Mucosa of stomach (tissue), 1 donor: ENCODE results near the gene EXOC3L4.

Experiments
- H3K27me3 ChIP-seq: one replicate; pipeline ENCODE4 v1.7.0; 2013; ENCODE audit warnings: mild to moderate bottlenecking, low read length; ENCODE audit not compliant: control insufficient read depth, insufficient read depth
- H3K36me3 ChIP-seq: one replicate; pipeline ENCODE4 v1.7.0; 2013; ENCODE audit warnings: low read length; ENCODE audit not compliant: control insufficient read depth, insufficient read depth
- H3K4me1 ChIP-seq: one replicate; pipeline ENCODE4 v1.7.0; 2013; ENCODE audit warnings: mild to moderate bottlenecking, low read length; ENCODE audit not compliant: control insufficient read depth, insufficient read depth
- H3K4me3 ChIP-seq: one replicate; pipeline ENCODE4 v1.7.0; 2013; ENCODE audit warnings: low read length
- H3K9ac ChIP-seq: one replicate; pipeline ENCODE4 v1.7.0; 2013; ENCODE audit warnings: mild to moderate bottlenecking, low read length, moderate library complexity
- H3K9me3 ChIP-seq: one replicate; pipeline ENCODE4 v1.7.0; 2013; ENCODE audit warnings: mild to moderate bottlenecking, low read length, moderate library complexity; ENCODE audit not compliant: control insufficient read depth
- donor health status: Pancreatic carcinoma.

The EXOC3L4 gene

GRCh38 chr14:103061482-103061976 is 33.0 kb upstream of the EXOC3L4 start:
- Histone ChIP-seq H3K4me3 (no peak overlapping the region), H3K4me1 (peaks cover 20% of the 10 kb centered on the region), H3K9ac (no peak overlapping the region), H3K27me3 (no peaks in the 10 kb centered on the region), H3K9me3 (no peaks in the 10 kb centered on the region), H3K36me3 (no peaks in the 10 kb centered on the region)

- no peaks in the 10 kb centered on the region for H3K9me3 ChIP-seq
- H3K9ac ChIP-seq: no peak overlapping the region
- no peak overlapping the region for H3K4me3 ChIP-seq
- no peaks in the 10 kb centered on the region for H3K36me3 ChIP-seq
- H3K27me3 ChIP-seq: no peaks in the 10 kb centered on the region
- H3K4me1 ChIP-seq: peaks cover 33% of the 10 kb centered on the region
Observed at GRCh38 chr14:103064436-103064835, 30.1 kb upstream of the EXOC3L4 start.

GRCh38 chr14:103064978-103065377 is 29.5 kb upstream of the EXOC3L4 start:
- H3K9ac ChIP-seq: no peak overlapping the region
- H3K27me3 ChIP-seq: no peaks in the 10 kb centered on the region
- H3K4me3 ChIP-seq: no peak overlapping the region
- H3K9me3 ChIP-seq: no peaks in the 10 kb centered on the region
- H3K4me1 ChIP-seq: peaks cover 30% of the 10 kb centered on the region
- H3K36me3 ChIP-seq: no peaks in the 10 kb centered on the region

GRCh38 chr14:103065861-103066260 is 28.7 kb upstream of the EXOC3L4 start:
- no peaks in the 10 kb centered on the region for H3K36me3 ChIP-seq
- no peaks in the 10 kb centered on the region for H3K27me3 ChIP-seq
- no peak overlapping the region for H3K9ac ChIP-seq
- no peak overlapping the region for H3K4me3 ChIP-seq
- peaks cover 37% of the 10 kb centered on the region for H3K4me1 ChIP-seq
- H3K9me3 ChIP-seq: no peaks in the 10 kb centered on the region

- no peaks in the 10 kb centered on the region for H3K36me3 ChIP-seq
- H3K4me3 ChIP-seq: no peak overlapping the region
- peaks cover 42% of the 10 kb centered on the region for H3K4me1 ChIP-seq
- H3K9me3 ChIP-seq: no peaks in the 10 kb centered on the region
- H3K27me3 ChIP-seq: no peaks in the 10 kb centered on the region
- no peak overlapping the region for H3K9ac ChIP-seq
Observed at GRCh38 chr14:103066399-103066798, 28.1 kb upstream of the EXOC3L4 start.

- H3K27me3 ChIP-seq: no peaks in the 10 kb centered on the region
- H3K36me3 ChIP-seq: no peaks in the 10 kb centered on the region
- H3K9ac ChIP-seq: peak overlapping the region; percentile 40
- H3K4me3 ChIP-seq: no peak overlapping the region
- H3K4me1 ChIP-seq: peaks cover 52% of the 10 kb centered on the region
- no peaks in the 10 kb centered on the region for H3K9me3 ChIP-seq
Observed at GRCh38 chr14:103067231-103067954, 27.1 kb upstream of the EXOC3L4 start.

- no peaks in the 10 kb centered on the region for H3K36me3 ChIP-seq
- peaks cover 63% of the 10 kb centered on the region for H3K4me1 ChIP-seq
- no peak overlapping the region for H3K9ac ChIP-seq
- no peaks in the 10 kb centered on the region for H3K27me3 ChIP-seq
- H3K9me3 ChIP-seq: no peaks in the 10 kb centered on the region
- H3K4me3 ChIP-seq: no peak overlapping the region
Observed at GRCh38 chr14:103068351-103069073, 26.0 kb upstream of the EXOC3L4 start.

- no peaks in the 10 kb centered on the region for H3K27me3 ChIP-seq
- H3K9ac ChIP-seq: no peak overlapping the region
- H3K4me1 ChIP-seq: peaks cover 82% of the 10 kb centered on the region
- no peaks in the 10 kb centered on the region for H3K9me3 ChIP-seq
- no peak overlapping the region for H3K4me3 ChIP-seq
- no peaks in the 10 kb centered on the region for H3K36me3 ChIP-seq
Observed at GRCh38 chr14:103070263-103070885, 24.2 kb upstream of the EXOC3L4 start.

GRCh38 chr14:103070971-103071542 is 23.5 kb upstream of the EXOC3L4 start:
- Histone ChIP-seq H3K27me3 (no peaks in the 10 kb centered on the region), H3K9ac (no peak overlapping the region), H3K4me3 (no peak overlapping the region), H3K9me3 (no peaks in the 10 kb centered on the region), H3K4me1 (peaks cover 82% of the 10 kb centered on the region), H3K36me3 (no peaks in the 10 kb centered on the region)

GRCh38 chr14:103071544-103072251 is 22.8 kb upstream of the EXOC3L4 start:
- peaks cover 75% of the 10 kb centered on the region for H3K4me1 ChIP-seq

GRCh38 chr14:103072595-103073366 is 21.7 kb upstream of the EXOC3L4 start:
- H3K4me1 ChIP-seq: peaks cover 67% of the 10 kb centered on the region
- no peak overlapping the region for H3K9ac ChIP-seq

More at GRCh38 chr14:103071544-103072251, 22.8 kb upstream of the EXOC3L4 start:
- no peak overlapping the region for H3K4me3 ChIP-seq
- no peaks in the 10 kb centered on the region for H3K9me3 ChIP-seq
- H3K27me3 ChIP-seq: no peaks in the 10 kb centered on the region
- no peak overlapping the region for H3K9ac ChIP-seq
- no peaks in the 10 kb centered on the region for H3K36me3 ChIP-seq

More at GRCh38 chr14:103072595-103073366, 21.7 kb upstream of the EXOC3L4 start:
- no peaks in the 10 kb centered on the region for H3K27me3 ChIP-seq
- H3K36me3 ChIP-seq: no peaks in the 10 kb centered on the region
- no peaks in the 10 kb centered on the region for H3K9me3 ChIP-seq
- no peak overlapping the region for H3K4me3 ChIP-seq
